Stimulated activated effector memory CD8-positive, alpha-beta T cell treated with anti-CD3 and anti-CD28 coated beads, Interleukin-12 subunit alpha, Interleukin-12 subunit beta, amount 100 ng/mL, for 72 hours (primary cell): ENCODE results near the gene GPR180.

Experiments used
- ATAC-seq: fragments of 150-1000 bp; cut with Tn5 transposase; 2 replicates; pipeline ENCODE4 v1.10.0; 2021
- DNase-seq, 2 donors: peaks; one replicate each; pipeline ENCODE4 v3.0.0; 2021 to 2022; ENCODE audit warnings: low spot score in 2 of 2
- H3K27ac Mint-ChIP-seq: one replicate; pipeline ENCODE4 v1.8.0; 2022; ENCODE audit warnings: mild to moderate bottlenecking, mixed read lengths
- H3K36me3 Mint-ChIP-seq: one replicate; pipeline ENCODE4 v1.8.0; 2022; ENCODE audit warnings: mild to moderate bottlenecking, mixed read lengths
- H3K4me1 Mint-ChIP-seq: one replicate; pipeline ENCODE4 v1.8.0; 2022; ENCODE audit warnings: mixed read lengths
- H3K4me3 Mint-ChIP-seq: one replicate; pipeline ENCODE4 v1.8.0; 2022; ENCODE audit warnings: mild to moderate bottlenecking, mixed read lengths
- H3K9me3 Mint-ChIP-seq: one replicate; pipeline ENCODE4 v1.8.0; 2022; ENCODE audit warnings: mixed read lengths

GPR180 gene

DNA sequence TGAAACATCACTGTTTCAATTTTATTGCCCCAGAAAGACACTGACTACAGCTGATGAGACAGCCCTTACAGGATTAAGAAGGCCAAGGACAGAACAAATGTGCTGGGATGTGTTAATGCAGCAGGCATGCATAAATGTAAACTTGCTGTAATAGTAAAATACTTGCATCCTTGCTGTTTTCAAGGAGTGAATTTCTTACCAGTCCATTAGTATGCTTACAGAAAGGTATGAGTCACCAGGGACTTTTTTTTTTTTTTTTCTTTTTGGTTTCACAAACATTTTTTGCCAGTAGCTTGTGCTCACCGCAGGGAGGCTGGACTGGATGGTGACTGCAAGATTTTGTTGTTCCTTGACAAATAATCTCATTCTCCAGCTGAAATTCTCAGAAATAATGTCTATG is 55.1 kb downstream of the GPR180 start:
- DNase-seq = no peak
- ATAC-seq = peak; percentile 89
- no peak overlapping the region for H3K27ac Mint-ChIP-seq
- no peaks in the 10 kb centered on the region for H3K4me1 Mint-ChIP-seq
- H3K36me3 Mint-ChIP-seq = no peaks in the 10 kb centered on the region
- no peak overlapping the region for H3K4me3 Mint-ChIP-seq
- no peaks in the 10 kb centered on the region for H3K9me3 Mint-ChIP-seq

DNA sequence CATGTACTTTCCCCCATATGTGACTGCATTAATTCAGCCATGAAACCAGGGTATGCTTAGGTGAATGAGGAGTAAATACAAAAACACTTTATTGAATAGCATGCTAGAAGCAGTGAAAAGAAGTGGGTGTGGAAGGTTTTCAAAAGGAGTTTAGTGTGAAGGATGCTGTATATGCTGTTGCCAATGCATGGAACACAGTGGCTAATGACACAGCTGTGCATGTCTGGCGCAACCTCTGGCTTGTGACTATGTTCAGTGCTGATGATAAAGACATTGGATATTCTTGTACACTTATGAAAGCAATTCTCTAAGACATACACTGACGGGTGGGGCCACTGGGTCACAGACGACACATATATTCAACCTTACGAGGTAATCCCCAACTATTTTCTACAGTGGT is 55.5 kb downstream of the GPR180 start:
- H3K9me3 Mint-ChIP-seq = no peaks in the 10 kb centered on the region
- H3K27ac Mint-ChIP-seq = no peak overlapping the region
- H3K4me1 Mint-ChIP-seq = no peaks in the 10 kb centered on the region
- DNase-seq (no peak), ATAC-seq (peak; percentile 79)
- no peaks in the 10 kb centered on the region for H3K36me3 Mint-ChIP-seq
- H3K4me3 Mint-ChIP-seq = no peak overlapping the region

DNA sequence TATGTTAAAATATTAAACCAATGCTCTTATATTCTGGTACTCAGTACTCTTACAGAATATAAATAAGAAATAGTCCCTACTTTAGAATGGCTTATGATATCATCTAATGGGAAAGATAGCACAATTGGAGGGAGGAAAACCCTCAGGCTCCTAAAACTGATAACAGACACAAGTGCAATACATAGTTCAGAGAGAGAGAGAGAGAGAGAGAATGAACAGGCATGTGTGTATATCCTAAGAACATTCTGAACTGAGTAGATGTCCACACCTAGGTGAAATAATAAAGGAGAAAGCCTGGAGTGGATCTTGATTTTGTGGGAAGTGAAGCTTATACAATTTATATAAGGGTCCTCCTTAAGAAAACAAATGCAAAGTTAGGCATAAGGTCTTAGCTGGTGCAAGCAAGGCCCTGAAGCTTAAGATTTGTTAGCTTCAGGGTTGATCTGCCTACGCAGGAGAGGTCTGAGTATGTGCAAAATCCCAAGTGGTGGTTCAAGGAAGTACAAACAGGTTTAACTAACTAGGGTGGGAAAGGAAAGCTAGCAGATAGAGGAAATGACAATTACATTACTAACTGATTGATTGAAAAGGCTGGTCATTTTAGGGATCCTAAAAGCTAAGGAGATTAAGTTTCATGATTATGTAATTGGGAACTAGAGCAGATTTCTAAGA is 57.4 kb downstream of the GPR180 start:
- ATAC-seq = no peak
- Mint-ChIP-seq H3K4me3 (no peak overlapping the region), H3K36me3 (no peaks in the 10 kb centered on the region), H3K4me1 (no peaks in the 10 kb centered on the region), H3K9me3 (no peaks in the 10 kb centered on the region), H3K27ac (no peak overlapping the region)
- DNase-seq = no peak

DNA sequence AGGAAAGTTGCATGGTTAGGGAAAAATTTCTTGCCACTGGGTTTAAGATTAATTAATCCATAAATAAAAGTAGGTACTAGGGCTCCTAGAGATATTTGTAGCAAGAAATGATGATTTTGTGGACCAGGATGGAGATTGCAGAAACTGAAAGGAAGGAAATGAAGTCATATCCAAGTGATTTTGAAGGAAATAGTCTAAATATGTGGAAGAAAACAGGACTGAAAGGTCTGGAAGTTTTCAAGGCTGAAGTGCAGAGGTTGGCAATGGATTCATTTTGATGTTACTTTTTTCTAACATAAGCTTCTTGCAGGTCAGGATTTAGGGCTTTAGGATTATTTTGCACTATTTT is 57.9 kb downstream of the GPR180 start:
- Mint-ChIP-seq H3K4me1 (no peaks in the 10 kb centered on the region), H3K9me3 (no peaks in the 10 kb centered on the region), H3K36me3 (no peaks in the 10 kb centered on the region), H3K4me3 (no peak overlapping the region), H3K27ac (no peak overlapping the region)
- DNase-seq (no peak), ATAC-seq (no peak)

DNA sequence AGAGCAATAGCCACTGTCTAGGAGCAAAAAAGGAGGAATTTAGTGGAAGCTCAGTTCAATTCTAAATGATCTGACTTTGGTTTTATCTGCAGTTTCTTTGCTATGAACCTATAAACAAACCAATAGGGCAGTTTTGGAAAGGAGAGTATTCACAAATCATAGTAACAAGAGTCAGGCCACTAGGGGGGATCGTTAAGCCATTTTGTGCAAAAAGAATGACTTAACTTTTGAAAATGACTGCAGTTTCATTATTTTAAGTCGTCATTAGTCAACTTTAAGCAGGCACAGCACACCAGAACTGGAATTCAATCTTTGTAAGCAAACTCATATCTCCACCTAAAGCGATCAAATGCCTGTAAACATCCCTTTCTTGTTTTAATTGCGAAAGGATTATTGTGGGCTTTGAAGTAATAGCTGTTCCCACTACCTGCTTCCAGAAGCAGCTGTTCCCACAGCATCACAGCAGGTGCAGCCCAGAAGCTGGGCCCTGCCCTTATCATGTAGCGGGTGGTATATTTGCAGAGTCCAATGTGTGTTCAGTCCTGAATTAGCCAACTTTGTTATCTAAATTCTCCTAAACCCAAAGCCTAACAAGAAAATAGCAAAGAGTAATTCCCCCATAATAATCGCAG is 59.2 kb downstream of the GPR180 start:
- DNase-seq = no peak
- Mint-ChIP-seq H3K4me1 (no peaks in the 10 kb centered on the region), H3K27ac (no peak overlapping the region), H3K4me3 (no peak overlapping the region), H3K9me3 (no peaks in the 10 kb centered on the region), H3K36me3 (no peaks in the 10 kb centered on the region)
- no peak for ATAC-seq

DNA sequence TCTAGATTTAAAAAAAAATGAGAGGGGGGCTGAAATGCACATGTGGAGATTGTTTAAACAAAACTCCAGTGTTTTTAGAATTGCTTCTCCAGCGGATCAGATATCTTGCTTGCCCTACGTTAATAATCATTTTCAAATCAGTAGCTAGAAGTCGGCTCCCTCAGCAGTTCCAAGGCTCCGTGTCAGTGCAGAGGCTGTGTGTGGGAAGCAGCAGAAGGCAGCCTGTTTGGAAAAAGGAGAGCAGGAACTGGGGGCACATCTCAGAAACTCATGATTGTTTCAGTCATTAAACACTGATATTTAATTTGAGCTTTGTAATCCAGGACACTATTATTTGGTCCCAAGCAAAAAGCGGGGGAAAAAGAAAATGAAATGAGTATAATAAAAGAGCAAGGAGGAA is 59.7 kb downstream of the GPR180 start:
- ATAC-seq = no peak
- H3K36me3 Mint-ChIP-seq = no peaks in the 10 kb centered on the region
- H3K9me3 Mint-ChIP-seq = no peaks in the 10 kb centered on the region
- DNase-seq = no peak
- H3K4me1 Mint-ChIP-seq = no peaks in the 10 kb centered on the region
- no peak overlapping the region for H3K27ac Mint-ChIP-seq
- H3K4me3 Mint-ChIP-seq = no peak overlapping the region

DNA sequence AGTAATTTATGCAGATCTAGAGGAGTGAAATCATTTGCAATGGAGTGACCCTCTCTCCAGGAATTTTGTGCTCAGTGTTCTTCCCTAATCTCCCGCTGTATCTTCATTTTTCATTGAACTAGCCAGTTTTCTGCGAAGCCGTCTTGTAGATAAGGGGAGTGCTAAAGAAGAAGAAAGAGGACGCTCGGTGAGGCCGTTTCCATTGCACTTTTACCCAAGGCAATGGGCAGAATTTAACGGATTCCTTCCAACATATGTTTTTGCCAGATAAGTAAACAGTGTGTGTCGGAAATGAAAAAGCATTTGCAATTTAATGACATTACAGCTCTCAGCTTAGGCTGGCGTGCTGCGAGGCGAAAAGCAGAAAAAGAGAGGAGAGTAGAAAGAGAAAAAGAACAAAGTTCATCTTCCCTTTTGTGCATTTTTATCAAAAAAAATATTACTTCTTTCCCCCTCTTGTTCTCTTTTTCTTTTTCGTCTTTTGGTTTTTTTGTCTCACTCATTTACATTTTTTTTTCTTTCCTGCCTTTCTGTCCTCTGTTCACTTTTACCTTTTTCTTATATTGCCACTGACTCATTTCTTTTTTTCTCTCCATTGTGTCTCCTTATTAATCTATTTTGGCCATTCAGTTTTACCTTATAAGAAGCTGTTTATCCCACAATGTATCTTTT is 60.8 kb downstream of the GPR180 start:
- Mint-ChIP-seq H3K4me1 (peaks cover 9% of the 10 kb centered on the region), H3K4me3 (no peak overlapping the region), H3K9me3 (no peaks in the 10 kb centered on the region), H3K27ac (no peak overlapping the region), H3K36me3 (no peaks in the 10 kb centered on the region)
- ATAC-seq (no peak), DNase-seq (no peak)

DNA sequence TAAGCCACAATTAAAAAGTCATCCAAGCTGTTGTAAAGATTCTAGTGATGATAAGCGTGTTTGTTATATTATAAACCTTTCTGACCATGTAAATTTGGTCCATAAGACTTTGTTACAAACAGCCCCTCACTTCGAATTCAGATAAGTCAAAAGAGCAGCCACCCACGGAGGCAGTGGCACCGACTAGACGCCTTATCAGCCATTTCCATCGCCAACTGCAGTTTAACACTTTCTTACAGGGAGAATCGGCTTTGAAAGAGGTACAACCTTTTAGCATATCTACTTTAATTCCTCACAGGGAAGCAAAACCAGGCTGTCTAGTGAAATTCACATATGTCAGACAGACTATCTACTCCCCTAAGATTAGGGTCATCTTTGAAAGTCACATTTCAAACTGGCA is 63.2 kb downstream of the GPR180 start:
- Mint-ChIP-seq H3K9me3 (no peaks in the 10 kb centered on the region), H3K36me3 (no peaks in the 10 kb centered on the region)
- ATAC-seq = no peak

DNA sequence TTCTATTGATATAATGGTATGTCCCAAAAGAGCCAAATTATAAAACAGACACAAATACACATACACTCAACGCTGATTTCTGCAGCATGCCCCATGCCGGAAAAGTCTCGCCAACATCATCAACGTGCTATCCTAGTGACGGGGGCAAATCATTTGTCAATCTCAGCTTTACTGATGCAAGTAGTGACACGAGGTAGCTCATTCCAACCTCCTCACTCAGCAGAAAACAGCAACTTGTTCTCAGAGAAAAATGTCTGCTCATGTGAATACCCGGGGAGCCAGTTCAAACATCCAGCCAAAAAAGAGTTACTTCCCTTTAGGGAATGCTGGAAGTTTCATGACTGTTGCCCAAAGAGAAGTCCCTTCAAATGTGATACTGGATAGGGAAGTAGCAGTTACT is 64.4 kb downstream of the GPR180 start:
- H3K27ac Mint-ChIP-seq = no peak overlapping the region
- no peak overlapping the region for H3K4me3 Mint-ChIP-seq
- no peak for ATAC-seq
- H3K9me3 Mint-ChIP-seq = no peaks in the 10 kb centered on the region
- no peak for DNase-seq
- no peaks in the 10 kb centered on the region for H3K36me3 Mint-ChIP-seq
- H3K4me1 Mint-ChIP-seq = peaks cover 14% of the 10 kb centered on the region

More for the DNA sequence above, 63.2 kb downstream of the GPR180 start:
- no peak overlapping the region for H3K27ac Mint-ChIP-seq
- H3K4me1 Mint-ChIP-seq = peaks cover 14% of the 10 kb centered on the region
- no peak overlapping the region for H3K4me3 Mint-ChIP-seq
- no peak for DNase-seq

DNA sequence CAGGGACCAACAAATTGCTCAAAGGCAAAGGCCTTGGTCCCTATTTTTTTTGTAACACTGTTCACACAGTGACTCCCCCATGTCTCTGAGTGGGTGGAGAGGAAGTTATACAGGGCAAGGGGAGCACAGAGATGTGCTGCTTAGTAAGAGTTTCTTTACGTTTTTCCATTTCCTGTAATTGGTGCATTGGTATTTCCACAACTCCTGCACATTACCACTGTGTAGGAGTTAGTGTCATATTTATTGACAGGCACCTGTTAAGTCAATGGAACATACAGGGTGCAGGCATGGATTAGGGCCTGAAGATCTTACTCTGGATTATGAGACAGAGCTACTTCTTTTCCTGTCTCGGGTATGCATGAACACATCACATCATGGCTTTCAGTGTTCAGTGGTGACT is 65.5 kb downstream of the GPR180 start:
- H3K27ac Mint-ChIP-seq = no peak overlapping the region
- no peak for DNase-seq
- peaks cover 14% of the 10 kb centered on the region for H3K4me1 Mint-ChIP-seq

DNA sequence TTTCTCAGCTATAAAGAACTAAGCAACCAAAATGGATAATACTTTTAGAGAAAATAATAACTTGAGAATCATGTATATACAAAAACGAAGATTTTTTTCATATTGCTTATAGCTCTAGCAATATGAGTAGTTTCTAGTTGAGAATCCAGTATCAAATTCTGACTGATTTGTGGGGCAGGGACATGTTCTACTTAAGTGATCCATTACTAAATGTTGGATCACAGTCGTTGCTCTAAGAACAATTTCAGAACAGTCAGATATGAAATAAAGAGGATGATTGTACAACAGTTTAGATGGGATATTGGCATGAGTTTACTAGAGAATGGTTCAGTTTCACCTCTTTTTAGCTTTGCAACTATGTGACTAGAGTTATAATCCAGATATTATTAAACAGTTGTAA is 70.7 kb downstream of the GPR180 start:
- Mint-ChIP-seq H3K27ac (no peak overlapping the region), H3K36me3 (no peaks in the 10 kb centered on the region), H3K4me1 (peaks cover 5% of the 10 kb centered on the region), H3K4me3 (no peak overlapping the region), H3K9me3 (no peaks in the 10 kb centered on the region)
- DNase-seq = no peak
- peak; percentile 51 for ATAC-seq

More for the DNA sequence above, 65.5 kb downstream of the GPR180 start:
- H3K36me3 Mint-ChIP-seq = no peaks in the 10 kb centered on the region
- H3K9me3 Mint-ChIP-seq = no peaks in the 10 kb centered on the region
- ATAC-seq = peak; percentile 85
- H3K4me3 Mint-ChIP-seq = no peak overlapping the region

DNA sequence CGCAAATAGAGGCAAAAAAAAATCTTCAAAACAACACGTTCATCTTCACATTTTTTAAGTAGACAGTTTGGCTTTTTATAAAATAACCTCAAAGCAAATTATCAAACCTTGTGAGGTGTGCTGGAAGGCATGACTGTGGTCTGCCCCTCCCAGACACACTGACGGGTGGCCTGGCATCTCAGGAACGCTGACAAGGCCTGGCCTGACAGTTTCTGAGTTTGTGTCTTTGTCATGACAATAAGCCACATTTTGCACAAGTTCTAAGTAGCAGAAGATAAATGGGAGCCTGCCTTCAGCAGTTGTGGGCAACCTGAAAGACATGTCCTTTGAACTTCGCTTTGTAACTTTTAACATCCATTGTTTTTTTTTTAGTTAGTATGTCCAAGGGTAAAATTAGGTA is 72.2 kb downstream of the GPR180 start:
- no peaks in the 10 kb centered on the region for H3K36me3 Mint-ChIP-seq
- no peaks in the 10 kb centered on the region for H3K9me3 Mint-ChIP-seq
- no peak overlapping the region for H3K4me3 Mint-ChIP-seq
- no peaks in the 10 kb centered on the region for H3K4me1 Mint-ChIP-seq
- no peak for DNase-seq
- H3K27ac Mint-ChIP-seq = no peak overlapping the region
- ATAC-seq = no peak

DNA sequence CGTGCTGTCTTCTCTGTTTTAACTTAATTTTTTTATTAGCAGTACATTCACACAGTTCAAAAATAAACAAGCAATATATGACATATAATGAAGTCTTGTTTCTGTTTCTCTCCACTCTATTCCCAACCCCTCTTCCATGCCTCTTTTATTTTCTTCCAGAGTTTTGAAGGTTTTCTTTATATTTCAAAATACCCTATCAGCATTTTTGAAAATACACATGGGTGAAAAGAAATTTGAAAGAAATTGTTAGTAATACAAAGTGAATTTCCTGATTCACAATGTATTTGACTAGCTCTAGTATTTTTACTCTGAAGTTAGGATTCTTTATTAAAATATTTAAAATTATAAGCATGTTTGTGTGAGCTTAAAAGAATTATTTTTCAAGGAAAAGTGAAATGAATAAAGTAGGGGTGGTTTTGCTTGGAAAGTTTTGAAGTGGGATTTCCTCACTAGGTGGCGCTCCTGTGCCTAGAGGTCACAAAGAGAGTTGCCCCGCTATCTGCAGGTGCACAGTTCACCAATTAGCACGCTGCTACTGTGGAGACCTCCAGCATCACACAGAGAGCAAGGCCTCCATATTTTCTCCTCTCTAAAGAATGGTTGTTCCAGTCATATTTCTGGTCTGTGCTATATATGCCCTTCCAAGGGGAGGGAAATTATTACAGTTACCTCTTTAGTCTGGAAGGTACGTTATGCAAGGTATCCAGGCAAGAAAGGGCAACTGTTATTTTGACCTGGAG is 73.1 kb downstream of the GPR180 start:
- Mint-ChIP-seq H3K27ac (no peak overlapping the region), H3K9me3 (no peaks in the 10 kb centered on the region), H3K4me3 (no peak overlapping the region), H3K36me3 (no peaks in the 10 kb centered on the region), H3K4me1 (no peaks in the 10 kb centered on the region)
- ATAC-seq = peak; percentile 49
- peak; percentile 17 to 64 for DNase-seq

DNA sequence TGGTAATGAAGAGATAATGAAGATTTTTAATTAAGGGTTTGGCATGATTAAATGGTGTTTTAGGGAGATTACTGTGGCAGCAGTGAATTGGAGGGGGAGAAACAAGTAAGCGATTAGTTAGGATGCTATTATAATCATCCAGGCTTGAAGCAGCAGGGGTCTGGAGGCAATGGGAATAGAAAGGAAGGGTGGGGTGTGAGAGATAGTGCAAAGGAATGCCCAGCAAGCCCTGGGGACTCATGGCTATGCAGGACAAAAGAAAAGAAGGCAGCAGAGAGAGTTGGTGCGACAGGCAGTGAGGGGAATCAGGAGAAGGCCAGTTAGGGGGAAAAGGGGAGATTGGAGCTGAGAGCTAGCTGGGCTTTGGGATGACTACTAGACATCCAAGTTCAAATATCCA is 76.1 kb downstream of the GPR180 start:
- Mint-ChIP-seq H3K4me1 (no peaks in the 10 kb centered on the region), H3K27ac (no peak overlapping the region), H3K9me3 (no peaks in the 10 kb centered on the region), H3K36me3 (no peaks in the 10 kb centered on the region), H3K4me3 (no peak overlapping the region)
- DNase-seq (no peak), ATAC-seq (no peak)

DNA sequence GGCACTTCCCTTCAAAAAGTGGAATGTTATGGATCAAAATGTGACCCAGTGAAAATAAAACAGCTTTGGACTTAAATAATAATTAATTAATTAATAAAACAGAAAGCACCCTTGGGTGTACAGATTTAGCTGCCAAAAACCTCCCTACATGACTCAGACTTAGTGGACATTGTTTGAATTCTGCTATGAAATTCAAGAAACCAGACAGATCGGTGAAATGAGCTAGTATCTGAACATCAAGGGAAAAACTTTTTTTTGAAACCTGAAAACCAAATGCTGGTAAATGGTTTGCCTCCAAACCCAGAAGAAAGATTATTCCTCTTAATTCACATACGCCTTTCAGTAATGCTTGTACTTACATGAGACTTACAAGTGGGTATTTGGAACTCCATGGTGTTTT is 77.2 kb downstream of the GPR180 start:
- Mint-ChIP-seq H3K36me3 (no peaks in the 10 kb centered on the region), H3K4me3 (no peak overlapping the region), H3K9me3 (no peaks in the 10 kb centered on the region), H3K27ac (no peak overlapping the region), H3K4me1 (no peaks in the 10 kb centered on the region)
- DNase-seq = no peak
- ATAC-seq = no peak

DNA sequence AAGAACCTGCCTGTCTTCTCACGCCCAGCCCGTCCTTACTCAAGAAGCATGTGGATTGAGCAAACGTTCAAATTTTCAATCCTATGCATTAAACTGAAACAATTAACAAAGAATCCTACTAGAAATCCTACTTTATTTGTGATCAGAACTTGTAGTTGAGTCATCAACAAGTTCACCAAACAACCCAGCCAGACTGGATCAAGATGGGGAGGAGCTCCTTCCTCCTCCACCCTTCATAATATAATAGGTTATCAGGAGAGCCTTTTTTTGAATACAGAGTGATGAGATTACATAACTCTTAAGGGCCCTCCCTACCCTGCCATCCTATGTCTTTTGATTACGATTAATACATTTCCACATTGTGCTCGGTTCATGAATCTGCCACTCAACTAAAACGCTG is 78.0 kb downstream of the GPR180 start:
- H3K4me1 Mint-ChIP-seq = no peaks in the 10 kb centered on the region
- no peak overlapping the region for H3K4me3 Mint-ChIP-seq
- no peak overlapping the region for H3K27ac Mint-ChIP-seq
- H3K9me3 Mint-ChIP-seq = no peaks in the 10 kb centered on the region
- no peaks in the 10 kb centered on the region for H3K36me3 Mint-ChIP-seq
- no peak for ATAC-seq
- DNase-seq = no peak
